Measurements from ENCODE around the gene LIN7A.

The LIN7A gene

DNA sequence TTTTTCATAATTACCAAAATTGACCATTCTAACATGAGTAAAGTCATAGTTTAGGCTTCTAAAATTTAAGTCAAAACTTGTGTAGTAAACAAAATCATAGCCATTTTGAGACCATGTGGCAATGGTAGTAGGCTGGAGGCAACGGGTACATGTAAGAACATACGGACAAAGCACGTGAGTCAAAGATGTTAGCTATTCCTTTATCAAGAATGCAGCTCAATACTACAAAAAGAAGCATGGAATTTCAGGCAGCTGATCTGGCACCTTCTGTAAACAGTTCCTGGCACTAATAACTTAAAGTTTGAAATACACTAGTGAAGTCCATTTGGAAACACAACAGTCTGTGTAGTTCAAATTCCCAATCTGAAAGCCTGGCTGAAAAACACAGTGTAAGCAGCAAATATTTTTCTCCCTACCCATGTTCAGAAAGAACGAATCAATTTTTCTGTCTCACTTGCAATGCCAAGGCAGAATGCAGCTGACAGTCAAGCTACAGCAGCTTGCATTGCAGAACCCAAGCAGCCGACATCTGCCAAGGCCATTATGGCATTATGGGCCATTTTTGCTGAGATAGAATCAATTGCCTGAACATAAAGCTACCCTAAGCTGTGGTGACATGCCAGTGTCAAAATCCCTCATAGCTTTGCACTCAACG, 191.8 kb downstream of the LIN7A start:
- no peaks in the 10 kb centered on the region for H3K27me3 ChIP-seq (ENCODE audit: low read length)
- no peaks in the 10 kb centered on the region for H3K36me3 ChIP-seq (ENCODE audit: low read length)
- no peaks in the 10 kb centered on the region; the same call in 1 of the 2 replicates for H3K9me2 ChIP-seq (replicated peaks; ENCODE audit: insufficient read depth, low read length)
- H3K4me3 ChIP-seq (ENCODE audit: insufficient read depth, low read length, poor library complexity, severe bottlenecking) = no peak overlapping the region
- H2AFZ ChIP-seq (ENCODE audit: low read depth, low read length, severe bottlenecking) = no peak overlapping the region
- no peaks in the 10 kb centered on the region for H4K20me1 ChIP-seq (ENCODE audit: low read depth, low read length)
- H3K9me3 ChIP-seq (ENCODE audit: insufficient read depth, low read length) = no peaks in the 10 kb centered on the region
- no peaks in the 10 kb centered on the region for H3K79me2 ChIP-seq (ENCODE audit: insufficient read depth, low read length)
- TF ChIP-seq, protein P1, sequence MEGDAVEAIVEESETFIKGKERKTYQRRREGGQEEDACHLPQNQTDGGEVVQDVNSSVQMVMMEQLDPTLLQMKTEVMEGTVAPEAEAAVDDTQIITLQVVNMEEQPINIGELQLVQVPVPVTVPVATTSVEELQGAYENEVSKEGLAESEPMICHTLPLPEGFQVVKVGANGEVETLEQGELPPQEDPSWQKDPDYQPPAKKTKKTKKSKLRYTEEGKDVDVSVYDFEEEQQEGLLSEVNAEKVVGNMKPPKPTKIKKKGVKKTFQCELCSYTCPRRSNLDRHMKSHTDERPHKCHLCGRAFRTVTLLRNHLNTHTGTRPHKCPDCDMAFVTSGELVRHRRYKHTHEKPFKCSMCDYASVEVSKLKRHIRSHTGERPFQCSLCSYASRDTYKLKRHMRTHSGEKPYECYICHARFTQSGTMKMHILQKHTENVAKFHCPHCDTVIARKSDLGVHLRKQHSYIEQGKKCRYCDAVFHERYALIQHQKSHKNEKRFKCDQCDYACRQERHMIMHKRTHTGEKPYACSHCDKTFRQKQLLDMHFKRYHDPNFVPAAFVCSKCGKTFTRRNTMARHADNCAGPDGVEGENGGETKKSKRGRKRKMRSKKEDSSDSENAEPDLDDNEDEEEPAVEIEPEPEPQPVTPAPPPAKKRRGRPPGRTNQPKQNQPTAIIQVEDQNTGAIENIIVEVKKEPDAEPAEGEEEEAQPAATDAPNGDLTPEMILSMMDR (IDR thresholded peaks at IDR 0.05; ENCODE audit: insufficient read depth, low read length, poor library complexity, severe bottlenecking) = no peak
- no peak for TF ChIP-seq EZH2phosphoT487 (conservative IDR thresholded peaks at IDR 0.05; ENCODE audit: low read length)
- no peak overlapping the region for H3K9ac ChIP-seq (ENCODE audit: low read length)
- H3F3A ChIP-seq (ENCODE audit: insufficient read depth) = no peaks in the 10 kb centered on the region
- no peak overlapping the region for H3K27ac ChIP-seq (ENCODE audit: low read depth, low read length)
- no peak overlapping the region for H3K4me2 ChIP-seq (ENCODE audit: low read depth, low read length, poor library complexity, severe bottlenecking)

All from SU-DHL-6 (cell line).